Measurements from ENCODE around the gene SEL1L3.
A peak's percentile ranks its signal among the peaks of the same experiment; 100 is the strongest.

The SEL1L3 gene

GRCh38 chr4:25803720-25804225 is 59.0 kb downstream of the SEL1L3 start:
- DNase-seq (ENCODE audit: low read depth): no peak
- no peak overlapping the region for H3K4me3 ChIP-seq (ENCODE audit: low read depth, low read length)

GRCh38 chr4:25801594-25801993 is 61.2 kb downstream of the SEL1L3 start:
- DNase-seq (ENCODE audit: low read depth): no peak
- no peak overlapping the region for H3K4me3 ChIP-seq (ENCODE audit: low read depth, low read length)

GRCh38 chr4:25800245-25800644 is 62.5 kb downstream of the SEL1L3 start:
- no peak for DNase-seq (ENCODE audit: low read depth)
- H3K4me3 ChIP-seq (ENCODE audit: low read depth, low read length): no peak overlapping the region

GRCh38 chr4:25799522-25799921 is 63.3 kb downstream of the SEL1L3 start:
- DNase-seq (ENCODE audit: low read depth): no peak
- H3K4me3 ChIP-seq (ENCODE audit: low read depth, low read length): no peak overlapping the region

GRCh38 chr4:25797136-25797535 is 65.7 kb downstream of the SEL1L3 start:
- H3K4me3 ChIP-seq (ENCODE audit: low read depth, low read length): no peak overlapping the region
- DNase-seq (ENCODE audit: low read depth): no peak

GRCh38 chr4:25795566-25796454 is 67.0 kb downstream of the SEL1L3 start:
- no peak overlapping the region for H3K4me3 ChIP-seq (ENCODE audit: low read depth, low read length)
- DNase-seq (ENCODE audit: low read depth): peak; percentile 46

- no peak for DNase-seq (ENCODE audit: low read depth)
- no peak overlapping the region for H3K4me3 ChIP-seq (ENCODE audit: low read depth, low read length)
Measured at GRCh38 chr4:25795091-25795490, 67.7 kb downstream of the SEL1L3 start.

GRCh38 chr4:25792876-25793275 is 69.9 kb downstream of the SEL1L3 start:
- no peak for DNase-seq (ENCODE audit: low read depth)
- no peak overlapping the region for H3K4me3 ChIP-seq (ENCODE audit: low read depth, low read length)

- no peak for DNase-seq (ENCODE audit: low read depth)
- no peak overlapping the region for H3K4me3 ChIP-seq (ENCODE audit: low read depth, low read length)
Measured at GRCh38 chr4:25792200-25792791, 70.5 kb downstream of the SEL1L3 start.

GRCh38 chr4:25790024-25790423 is 72.8 kb downstream of the SEL1L3 start:
- no peak for DNase-seq (ENCODE audit: low read depth)
- no peak overlapping the region for H3K4me3 ChIP-seq (ENCODE audit: low read depth, low read length)

- DNase-seq (ENCODE audit: low read depth): no peak
- no peak overlapping the region for H3K4me3 ChIP-seq (ENCODE audit: low read depth, low read length)
Measured at GRCh38 chr4:25788703-25789238, 74.0 kb downstream of the SEL1L3 start.

- no peak overlapping the region for H3K4me3 ChIP-seq (ENCODE audit: low read depth, low read length)
- DNase-seq (ENCODE audit: low read depth): no peak
Measured at GRCh38 chr4:25786497-25787065, 76.2 kb downstream of the SEL1L3 start.

GRCh38 chr4:25783943-25784342 is 78.8 kb downstream of the SEL1L3 start:
- DNase-seq (ENCODE audit: low read depth): no peak
- no peak overlapping the region for H3K4me3 ChIP-seq (ENCODE audit: low read depth, low read length)

- DNase-seq (ENCODE audit: low read depth): no peak
- H3K4me3 ChIP-seq (ENCODE audit: low read depth, low read length): no peak overlapping the region
Measured at GRCh38 chr4:25783126-25783525, 79.7 kb downstream of the SEL1L3 start.

- no peak for DNase-seq (ENCODE audit: low read depth)
- no peak overlapping the region for H3K4me3 ChIP-seq (ENCODE audit: low read depth, low read length)
Measured at GRCh38 chr4:25782482-25782881, 80.3 kb downstream of the SEL1L3 start.

GRCh38 chr4:25779021-25779420 is 83.8 kb downstream of the SEL1L3 start:
- DNase-seq (ENCODE audit: low read depth): no peak
- H3K4me3 ChIP-seq (ENCODE audit: low read depth, low read length): no peak overlapping the region

GRCh38 chr4:25776795-25777194 is 86.0 kb downstream of the SEL1L3 start:
- no peak for DNase-seq (ENCODE audit: low read depth)
- H3K4me3 ChIP-seq (ENCODE audit: low read depth, low read length): no peak overlapping the region

GRCh38 chr4:25775166-25775565 is 87.6 kb downstream of the SEL1L3 start:
- no peak overlapping the region for H3K4me3 ChIP-seq (ENCODE audit: low read depth, low read length)
- DNase-seq (ENCODE audit: low read depth): no peak

- no peak overlapping the region for H3K4me3 ChIP-seq (ENCODE audit: low read depth, low read length)
- no peak for DNase-seq (ENCODE audit: low read depth)
Measured at GRCh38 chr4:25773358-25773757, 89.4 kb downstream of the SEL1L3 start.

- H3K4me3 ChIP-seq (ENCODE audit: low read depth, low read length): no peak overlapping the region
- DNase-seq (ENCODE audit: low read depth): no peak
Measured at GRCh38 chr4:25771672-25772071, 91.1 kb downstream of the SEL1L3 start.

Measured in skeletal muscle cell (primary cell).